ENCODE measurements around the gene KRTAP5-9.

- TF ChIP-seq CTCF (conservative IDR thresholded peaks at IDR 0.05; ENCODE audit: low read depth, low read length) (no peak), EZH2 (IDR thresholded peaks at IDR 0.05; ENCODE audit: borderline replicate concordance, low read depth, low read length, poor library complexity, severe bottlenecking) (no peak)
Measured at GRCh38 chr11:71501071-71501985, 46.9 kb upstream of the KRTAP5-9 start.

Measured in A673 (cell line).